ENCODE measurements around the gene MPPED2.

- no peak for TF ChIP-seq CTCF (IDR thresholded peaks at IDR 0.05)
- TF ChIP-seq EP300 (IDR thresholded peaks at IDR 0.05), result no peak
- TF ChIP-seq POLR2A (IDR thresholded peaks at IDR 0.05), result no peak
Measured at GRCh38 chr11:30435488-30435887, 150.7 kb downstream of the MPPED2 start.

Data from tibial nerve (tissue), 4 donors.